MM.1S (cell line): ENCODE results near the gene SERPINA9.

Source experiments
- EZH2 ChIP-seq: fragments of 300-600 bp; sonication (generic); optimal IDR thresholded peaks from 2 replicates; pipeline ENCODE3; 2017; ENCODE audit warnings: low read depth, mild to moderate bottlenecking, antibody characterized with exemption, low read length, mixed read lengths
- EZH2phosphoT487 ChIP-seq: fragments of 300-600 bp; sonication (generic); IDR thresholded peaks from 2 replicates; pipeline ENCODE4 v1.6.1; 2018; ENCODE audit warnings: antibody characterized with exemption, low read length
- TF ChIP-seq, protein P1 (sequence below): fragments of 300-600 bp; sonication (generic); IDR thresholded peaks from 2 replicates; pipeline ENCODE4 v1.5.1; 2016; ENCODE audit warnings: antibody characterized with exemption, low read length, mixed read lengths

DNA sequence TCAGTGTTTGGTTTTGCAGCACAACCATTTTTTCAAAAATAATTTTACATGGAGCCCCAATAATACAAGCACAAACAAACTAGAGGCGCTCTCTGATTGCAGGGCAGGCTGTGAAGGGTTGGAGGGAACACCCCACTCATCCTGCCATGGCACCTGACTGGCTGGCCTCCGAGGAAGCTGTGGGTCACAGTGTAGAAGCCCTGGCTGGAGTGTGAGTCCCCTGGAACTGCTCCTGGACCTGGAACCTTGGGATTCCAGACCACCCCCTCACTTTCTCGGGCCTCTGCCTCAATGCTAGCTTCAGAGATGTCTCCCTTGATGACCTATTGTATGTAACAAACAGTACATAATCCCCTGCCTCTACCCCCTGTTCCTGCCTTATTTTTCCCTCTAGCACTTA is 48.1 kb upstream of the SERPINA9 start:
- TF ChIP-seq, protein P1, sequence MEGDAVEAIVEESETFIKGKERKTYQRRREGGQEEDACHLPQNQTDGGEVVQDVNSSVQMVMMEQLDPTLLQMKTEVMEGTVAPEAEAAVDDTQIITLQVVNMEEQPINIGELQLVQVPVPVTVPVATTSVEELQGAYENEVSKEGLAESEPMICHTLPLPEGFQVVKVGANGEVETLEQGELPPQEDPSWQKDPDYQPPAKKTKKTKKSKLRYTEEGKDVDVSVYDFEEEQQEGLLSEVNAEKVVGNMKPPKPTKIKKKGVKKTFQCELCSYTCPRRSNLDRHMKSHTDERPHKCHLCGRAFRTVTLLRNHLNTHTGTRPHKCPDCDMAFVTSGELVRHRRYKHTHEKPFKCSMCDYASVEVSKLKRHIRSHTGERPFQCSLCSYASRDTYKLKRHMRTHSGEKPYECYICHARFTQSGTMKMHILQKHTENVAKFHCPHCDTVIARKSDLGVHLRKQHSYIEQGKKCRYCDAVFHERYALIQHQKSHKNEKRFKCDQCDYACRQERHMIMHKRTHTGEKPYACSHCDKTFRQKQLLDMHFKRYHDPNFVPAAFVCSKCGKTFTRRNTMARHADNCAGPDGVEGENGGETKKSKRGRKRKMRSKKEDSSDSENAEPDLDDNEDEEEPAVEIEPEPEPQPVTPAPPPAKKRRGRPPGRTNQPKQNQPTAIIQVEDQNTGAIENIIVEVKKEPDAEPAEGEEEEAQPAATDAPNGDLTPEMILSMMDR: no peak
- TF ChIP-seq EZH2 (no peak), EZH2phosphoT487 (no peak)
